ENCODE results near the gene GNB3.
"Not testable (repeated sequence)": the region's sequence is repeated elsewhere in the genome, so short reads cannot be mapped to it uniquely, and the experiment has no call there.

DNA sequence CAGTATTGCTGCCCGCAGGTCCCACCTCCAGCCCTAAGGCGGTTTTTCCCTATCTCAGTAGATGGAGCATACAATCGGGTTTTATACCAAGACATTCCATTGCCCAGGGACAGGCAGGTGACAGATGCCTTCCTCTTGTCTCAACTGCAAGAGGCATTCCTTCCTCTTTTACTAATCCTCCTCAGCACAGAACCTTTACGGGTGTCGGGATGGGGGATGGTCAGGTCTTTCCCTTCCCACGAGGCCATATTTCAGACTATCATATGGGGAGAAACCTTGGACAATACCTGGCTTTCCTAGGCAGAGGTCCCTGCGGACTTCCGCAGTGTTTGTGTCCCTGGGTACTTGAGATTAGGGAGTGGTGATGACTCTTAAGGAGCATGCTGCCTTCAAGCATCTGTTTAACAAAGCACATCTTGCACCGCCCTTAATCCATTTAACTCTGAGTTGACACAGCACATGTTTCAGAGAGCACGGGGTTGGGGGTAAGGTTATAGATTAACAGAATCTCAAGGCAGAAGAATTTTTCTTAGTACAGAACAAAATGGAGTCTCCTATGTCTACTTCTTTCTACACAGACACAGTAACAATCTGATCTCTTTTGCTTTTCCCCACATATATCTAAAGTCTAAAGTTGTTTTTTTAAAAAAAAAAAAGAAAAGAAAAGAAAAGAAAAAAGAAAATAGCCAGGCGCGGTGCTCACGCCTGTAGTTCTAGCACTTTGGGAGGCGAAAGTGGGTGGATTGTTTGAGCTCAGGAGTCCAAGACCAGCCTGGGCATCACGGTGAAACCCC lies 45.7 kb downstream of the GNB3 start:
- TF ChIP-seq CTCF, POLR2A (IDR thresholded peaks at IDR 0.05): not testable (repeated sequence)

Data from thyroid gland (tissue), 4 donors.